ENCODE results near the gene CDHR5. TPM values are rescaled to one million over a fixed set of nuclear protein-coding genes. Genes with fewer than 3 reads are reported as not detected.

Gene CDHR5
- total RNA-seq, 4 donors from 2014 or later: not detected

- no peak for TF ChIP-seq CTCF (IDR thresholded peaks at IDR 0.05; ENCODE audit: low read depth)
Observed at GRCh38 chr11:593347-593746, 31.4 kb downstream of the CDHR5 start.

GRCh38 chr11:592918-593317 is 31.8 kb downstream of the CDHR5 start:
- no peak for TF ChIP-seq CTCF (IDR thresholded peaks at IDR 0.05; ENCODE audit: low read depth)

- no peak for TF ChIP-seq CTCF (IDR thresholded peaks at IDR 0.05; ENCODE audit: low read depth)
Observed at GRCh38 chr11:592501-592900, 32.3 kb downstream of the CDHR5 start.

- TF ChIP-seq CTCF (IDR thresholded peaks at IDR 0.05; ENCODE audit: low read depth): no peak
Observed at GRCh38 chr11:590997-591396, 33.8 kb downstream of the CDHR5 start.

- no peak for TF ChIP-seq CTCF (IDR thresholded peaks at IDR 0.05; ENCODE audit: low read depth)
Observed at GRCh38 chr11:589798-590197, 35.0 kb downstream of the CDHR5 start.

GRCh38 chr11:587978-588380 is 36.8 kb downstream of the CDHR5 start:
- TF ChIP-seq CTCF (IDR thresholded peaks at IDR 0.05; ENCODE audit: low read depth): no peak

GRCh38 chr11:587546-587945 is 37.2 kb downstream of the CDHR5 start:
- no peak for TF ChIP-seq CTCF (IDR thresholded peaks at IDR 0.05; ENCODE audit: low read depth)
